Measurements from ENCODE around the gene FKBP1C. TPM values are rescaled to one million over a fixed set of nuclear protein-coding genes. Genes with fewer than 3 reads are reported as not detected.

The FKBP1C gene
- total RNA-seq, 1 experiment from 2014 or later = 0.32 TPM

- Histone ChIP-seq H3K27me3 (replicated peaks; ENCODE audit: control insufficient read depth, insufficient read depth, low read length) (no peaks in the 10 kb centered on the region), H3K4me1 (no peaks in the 10 kb centered on the region), H3K36me3 (ENCODE audit: control insufficient read depth, insufficient read depth, low read length) (no peaks in the 10 kb centered on the region), H3K9me3 (no peaks in the 10 kb centered on the region), H3K4me3 (ENCODE audit: low read depth, low read length) (no peak overlapping the region)
- no peak overlapping the region for H3K27ac Mint-ChIP-seq (ENCODE audit: unreplicated experiment)
- no peaks in the 10 kb centered on the region for H3K4me1 Mint-ChIP-seq (ENCODE audit: low read depth, unreplicated experiment)
- TF ChIP-seq CTCF (IDR thresholded peaks at IDR 0.05; ENCODE audit: insufficient read depth in 1 of 2, low read depth in 1 of 2, low read length in 1 of 2, severe bottlenecking in 1 of 2, unreplicated experiment in 1 of 2) = no peak
- no peaks in the 10 kb centered on the region for H3K9me3 Mint-ChIP-seq (ENCODE audit: unreplicated experiment)
- POLR2A ChIA-PET = no interaction called here
- DNase-seq = no peak
- H3K4me3 Mint-ChIP-seq (ENCODE audit: unreplicated experiment) = no peak overlapping the region
- no peaks in the 10 kb centered on the region for H3K27me3 Mint-ChIP-seq (ENCODE audit: insufficient read depth, unreplicated experiment)
- intact Hi-C loops (cut with micrococcal nuclease; ENCODE audit: unreplicated experiment) = no loop called here
- no TSS peak for BruUV-seq (replicated peaks)
- no peaks in the 10 kb centered on the region for H3K36me3 Mint-ChIP-seq (ENCODE audit: insufficient read depth, unreplicated experiment)
- CTCF ChIA-PET = no interaction called here
These were observed 50.6 kb downstream of the FKBP1C start for GRCh38 chr6:63261820-63262219.

Other genes with a start within 250 kb of the FKBP1C start
- gene LGSN, start 108.5 kb downstream of the FKBP1C start, total RNA-seq (2022) = 10.8 and 13.2 TPM in 2 replicates